MM.1S (cell line): ENCODE measurements around the gene GPC5.

ENCODE experiments used
- CTCF ChIP-seq: fragments of 300-600 bp; sonication (generic); IDR thresholded peaks from 2 replicates; pipeline ENCODE4 v1.5.1; 2016; ENCODE audit warnings: antibody characterized with exemption, low read length, mixed read lengths
- EZH2phosphoT487 ChIP-seq: fragments of 300-600 bp; sonication (generic); IDR thresholded peaks from 2 replicates; pipeline ENCODE4 v1.6.1; 2018; ENCODE audit warnings: antibody characterized with exemption, low read length

- TF ChIP-seq CTCF (no peak), EZH2phosphoT487 (no peak)
These were observed 232.5 kb downstream of the GPC5 start for GRCh38 chr13:91630946-91631345.
